Right kidney (tissue), 1 donor: ENCODE results near the gene SUPT20HL1.

Source experiments
- DNase-seq: peaks from one replicate; pipeline ENCODE4 v3.0.0-alpha.2; 2016

Gene SUPT20HL1

DNA sequence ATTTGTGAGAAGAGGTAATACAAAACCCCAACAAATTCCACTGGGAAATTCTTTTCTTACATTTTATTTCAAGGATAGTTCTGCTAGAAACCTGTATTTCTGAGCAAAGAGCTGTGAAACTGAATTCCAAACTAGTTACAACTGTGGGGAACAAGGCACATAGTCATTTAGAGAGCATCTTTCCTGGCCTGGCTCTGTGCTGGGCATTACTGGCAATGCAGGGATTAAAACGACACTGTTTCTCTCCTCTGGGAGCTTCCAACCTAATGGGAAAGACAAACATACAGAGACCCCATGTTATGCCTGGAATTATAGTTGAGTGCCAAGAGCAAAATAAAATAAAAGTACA is 36.5 kb downstream of the SUPT20HL1 start:
- DNase-seq = no peak

DNA sequence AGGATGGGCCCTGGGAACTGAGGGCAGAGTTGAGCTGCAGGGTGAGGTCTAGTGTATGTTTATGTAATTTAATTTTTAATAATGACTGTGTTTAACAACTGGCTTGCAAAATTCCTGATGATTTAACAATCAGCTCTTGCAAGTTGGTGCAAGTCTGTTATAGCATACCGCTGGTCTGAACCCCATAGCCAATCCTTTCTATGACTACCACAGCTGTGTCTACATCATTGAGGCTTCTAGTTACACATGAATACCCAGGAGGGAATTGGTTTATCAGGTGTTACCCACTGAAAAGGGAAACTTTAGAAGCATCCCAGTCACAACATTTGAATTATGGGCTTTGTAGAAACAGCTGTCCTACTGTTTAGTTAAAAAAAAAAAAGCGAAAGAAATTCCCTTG is 38.3 kb downstream of the SUPT20HL1 start:
- DNase-seq = no peak

DNA sequence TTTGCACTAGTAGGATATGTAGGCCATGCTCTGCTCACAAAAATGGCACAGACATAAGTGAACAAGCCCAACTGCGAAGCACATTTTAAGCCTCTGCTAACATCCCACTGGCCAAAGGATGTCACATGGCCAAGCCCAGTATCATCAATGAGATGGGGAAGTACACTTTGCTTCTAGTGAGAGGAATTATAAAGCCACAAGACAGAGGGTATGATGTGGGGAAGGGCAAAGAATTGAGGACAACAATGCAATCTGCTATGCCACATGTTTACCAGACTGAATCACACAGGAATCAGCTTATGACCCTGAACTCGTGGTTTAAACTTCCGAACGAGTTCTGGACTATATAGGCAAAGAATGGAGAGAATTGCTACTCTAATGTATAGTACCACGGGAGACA is 39.1 kb downstream of the SUPT20HL1 start:
- DNase-seq = no peak

DNA sequence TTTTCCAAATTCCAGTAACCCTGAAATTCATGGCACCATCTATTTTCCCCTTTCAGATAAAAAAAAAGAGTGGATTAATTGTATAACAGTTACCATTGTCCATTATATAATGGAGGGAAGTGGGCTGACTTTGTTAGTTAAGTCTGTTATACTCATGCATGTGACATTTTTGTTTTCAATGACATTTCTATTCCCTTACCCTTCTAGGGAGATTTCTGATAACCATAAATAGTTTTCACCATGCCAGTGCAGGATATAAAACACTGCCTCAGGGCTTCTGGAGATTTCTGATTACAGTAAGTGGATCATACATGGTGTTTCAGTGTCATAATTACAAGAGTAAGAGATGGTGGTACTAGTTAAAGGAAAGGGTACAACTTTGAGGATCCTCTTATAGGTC is 45.5 kb downstream of the SUPT20HL1 start:
- no peak for DNase-seq
